ENCODE measurements around the gene SYT14.

The SYT14 gene

DNA sequence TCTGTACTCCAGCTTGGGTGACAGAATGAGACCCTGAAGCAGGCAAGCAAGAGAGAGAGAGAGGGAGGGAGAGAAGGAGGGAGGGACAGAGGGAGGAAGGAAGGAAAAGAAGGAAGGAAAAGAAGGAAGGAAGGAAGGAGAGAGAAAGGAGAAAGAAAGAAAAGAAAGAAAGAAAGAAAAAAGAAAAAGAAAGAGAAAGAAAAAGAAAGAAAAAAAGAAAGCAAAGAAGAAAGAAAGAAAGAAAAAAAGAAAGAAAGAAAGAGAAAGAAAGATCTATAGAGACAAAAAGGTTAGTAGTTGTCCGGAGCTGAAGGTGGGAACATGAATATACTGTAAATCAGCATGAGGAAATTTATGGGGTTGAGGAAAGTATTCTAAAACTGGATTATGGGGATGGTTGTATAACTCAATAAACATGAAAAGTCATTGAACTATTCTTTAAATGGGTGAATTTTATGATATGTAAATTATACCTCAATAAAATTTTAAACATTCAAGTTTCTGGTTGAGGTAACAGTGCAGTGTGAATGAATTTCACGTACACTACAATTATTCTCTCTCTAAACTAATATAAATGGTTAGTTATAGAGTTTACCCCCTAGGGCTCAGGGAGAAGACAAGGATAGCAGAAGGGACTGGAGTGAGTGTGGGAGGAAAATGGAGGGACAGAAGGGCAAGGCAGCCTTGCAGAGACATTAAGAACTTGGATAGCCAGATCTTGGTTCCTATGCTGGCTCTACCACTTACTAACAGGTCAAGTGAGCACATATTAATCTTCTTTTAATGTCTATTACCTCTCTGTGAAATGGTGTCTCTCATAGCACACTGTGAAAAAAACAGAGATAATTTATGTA is 269.8 kb downstream of the SYT14 start:
- no peak for DNase-seq (ENCODE audit: low read depth)

DNA sequence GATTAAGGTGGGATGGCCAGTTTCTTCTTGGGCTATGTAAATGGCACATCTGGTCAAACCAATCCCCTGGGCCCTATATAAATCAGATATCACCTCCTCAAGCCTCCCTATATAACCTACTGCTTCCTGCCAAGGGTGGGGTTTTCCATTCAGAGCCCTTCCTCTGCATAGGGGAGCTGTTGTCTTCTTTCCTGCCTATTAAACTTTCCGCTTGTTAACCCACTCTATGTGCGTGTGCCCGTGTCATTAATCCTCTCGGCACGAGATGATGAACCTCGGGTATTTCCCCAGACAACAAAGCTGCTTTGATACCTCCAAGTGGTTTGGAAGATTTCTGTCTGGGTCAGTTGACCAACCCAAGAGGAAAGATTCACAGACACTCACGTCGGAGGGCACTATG is 275.3 kb downstream of the SYT14 start:
- no peak for DNase-seq (ENCODE audit: low read depth)

DNA sequence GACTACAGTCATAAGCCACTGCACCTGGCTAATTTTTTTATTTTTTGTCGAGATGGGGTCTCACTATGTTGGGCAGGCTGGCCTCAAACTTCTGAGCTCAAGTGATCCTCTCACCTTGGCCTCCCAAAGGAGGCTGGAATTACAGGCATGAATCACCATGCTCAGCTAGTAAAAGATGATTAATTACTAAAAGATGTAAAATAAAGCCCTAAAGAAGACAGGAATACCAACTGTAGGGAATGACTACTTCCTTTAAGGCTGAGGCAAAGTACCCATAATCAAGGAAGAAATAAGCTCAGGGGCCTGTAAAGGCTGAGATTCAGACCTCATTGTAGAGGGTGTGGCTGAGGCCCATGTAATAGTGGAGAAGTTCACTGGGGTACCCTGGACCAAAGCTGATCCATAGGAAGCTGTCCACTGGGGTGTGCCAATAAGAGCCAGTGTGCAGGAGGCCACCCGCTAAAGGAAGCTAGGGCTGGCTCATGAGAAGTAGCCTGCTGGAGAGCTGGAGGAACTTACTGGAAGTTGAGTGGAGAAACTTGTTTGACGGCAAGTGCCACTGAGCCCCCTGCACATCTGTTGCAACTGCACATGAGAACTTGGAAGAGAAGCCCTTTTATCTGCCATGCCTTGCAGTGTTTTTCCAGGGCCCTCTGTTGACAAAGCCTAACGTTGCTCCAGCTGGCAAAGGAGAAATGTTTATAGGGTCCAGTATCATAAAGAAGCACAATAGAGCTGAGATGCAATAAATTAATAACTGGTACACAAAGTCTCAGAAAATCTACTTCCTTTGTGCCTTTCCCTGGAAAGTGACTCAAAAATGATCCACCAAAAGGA is 276.8 kb downstream of the SYT14 start:
- no peak for DNase-seq (ENCODE audit: low read depth)

DNA sequence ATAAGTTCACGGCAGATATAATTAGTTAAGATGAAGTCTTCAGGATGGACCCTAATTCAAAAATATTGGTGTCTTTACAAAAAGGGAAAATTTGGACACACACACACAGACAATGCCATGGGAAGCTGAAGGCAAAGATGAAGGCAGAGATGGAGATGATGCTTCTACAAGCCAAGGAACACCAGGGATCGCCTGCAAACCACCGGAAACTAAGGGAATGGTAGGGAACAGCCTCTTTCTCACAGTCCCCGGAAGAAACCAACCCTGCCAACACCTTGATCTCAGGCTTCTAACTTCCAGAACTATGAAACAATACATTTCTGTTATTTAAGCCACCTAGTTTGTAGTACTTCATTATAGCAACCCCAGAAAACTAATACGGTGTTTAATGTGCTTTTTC is 279.5 kb downstream of the SYT14 start:
- no peak for DNase-seq (ENCODE audit: low read depth)

DNA sequence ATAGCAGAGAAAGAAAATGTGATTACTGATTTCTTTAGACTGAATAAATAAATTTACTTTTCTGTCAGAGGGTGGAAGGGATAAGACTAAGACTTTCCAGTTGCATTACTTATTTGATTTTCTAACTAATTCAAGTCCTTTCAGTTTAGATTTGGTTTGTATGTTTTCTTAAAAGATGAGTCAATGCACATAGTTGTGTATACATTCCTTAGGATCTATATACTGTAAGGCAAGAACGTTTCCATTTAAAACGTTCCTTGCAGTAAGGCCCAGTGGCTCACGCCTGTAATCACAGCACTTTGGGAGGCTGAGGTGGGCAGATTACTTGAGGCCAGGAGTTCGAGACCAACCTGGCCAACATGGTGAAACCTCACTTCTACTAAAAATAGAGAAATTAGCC is 280.0 kb downstream of the SYT14 start:
- DNase-seq (ENCODE audit: low read depth) = no peak

All from stimulated activated CD8-positive, alpha-beta memory T cell treated with anti-CD3 and anti-CD28 coated beads, Interleukin-7, amount 100 ng/mL, for 24 hours (primary cell).